Measurements from ENCODE around the gene HOGA1. TPM values are rescaled to one million over a fixed set of nuclear protein-coding genes. Genes with fewer than 3 reads are reported as not detected.
"Not testable (repeated sequence)": the region's sequence is repeated elsewhere in the genome, so short reads cannot be mapped to it uniquely, and the experiment has no call there.

The HOGA1 gene
- total RNA-seq, 1 experiment from 2014 or later = 0.24 TPM

GRCh38 chr10:97648562-97649404 lies 64.6 kb downstream of the HOGA1 start:
- peak; percentile 89 for DNase-seq (ENCODE audit: low read depth)

GRCh38 chr10:97649405-97649750 lies 65.2 kb downstream of the HOGA1 start:
- not testable (repeated sequence) for DNase-seq (ENCODE audit: low read depth)

GRCh38 chr10:97650726-97651125 lies 66.5 kb downstream of the HOGA1 start:
- no peak for DNase-seq (ENCODE audit: low read depth)

- DNase-seq (ENCODE audit: low read depth) = no peak
These were observed 67.6 kb downstream of the HOGA1 start for GRCh38 chr10:97651773-97652172.

- no peak for DNase-seq (ENCODE audit: low read depth)
These were observed 72.6 kb downstream of the HOGA1 start for GRCh38 chr10:97656777-97657176.

GRCh38 chr10:97659589-97659988 lies 75.4 kb downstream of the HOGA1 start:
- DNase-seq (ENCODE audit: low read depth) = peak; percentile 68

Other genes with a start within 250 kb of the HOGA1 start
- gene FRAT2, start 249.7 kb upstream of the HOGA1 start, total RNA-seq (2014; rRNA removed; shearing (Covaris generic)) = 3.1 and 4.8 TPM in 2 replicates
- gene RRP12, start 183.0 kb upstream of the HOGA1 start, total RNA-seq (2014; rRNA removed; shearing (Covaris generic)) = 13.4 and 15.4 TPM in 2 replicates
- gene PGAM1, start 158.2 kb upstream of the HOGA1 start, total RNA-seq (2014; rRNA removed; shearing (Covaris generic)) = 1,010 and 1,184 TPM in 2 replicates
- 55.6 and 61.5 TPM in 2 replicates for gene EXOSC1, start 138.4 kb upstream of the HOGA1 start, total RNA-seq (2014; rRNA removed; shearing (Covaris generic))
- 47.3 and 51.7 TPM in 2 replicates for gene ZDHHC16, start 138.2 kb upstream of the HOGA1 start, total RNA-seq (2014; rRNA removed; shearing (Covaris generic))
- 73.9 and 87.0 TPM in 2 replicates for gene MMS19, start 86.0 kb upstream of the HOGA1 start, total RNA-seq (2014; rRNA removed; shearing (Covaris generic))
- gene UBTD1, start 85.5 kb upstream of the HOGA1 start, total RNA-seq (2014; rRNA removed; shearing (Covaris generic)) = 16.8 and 18.5 TPM in 2 replicates
- not detected in 2 replicates for gene ANKRD2, start 11.6 kb upstream of the HOGA1 start, total RNA-seq (2014; rRNA removed; shearing (Covaris generic))
- 0.10 TPM in 1 of 2 replicates, not detected in the other for gene C10orf62, start 5.3 kb downstream of the HOGA1 start, total RNA-seq (2014; rRNA removed; shearing (Covaris generic))
- 2.2 and 3.7 TPM in 2 replicates for gene MORN4, start 49.1 kb downstream of the HOGA1 start, total RNA-seq (2014; rRNA removed; shearing (Covaris generic))
- gene PI4K2A, start 56.3 kb downstream of the HOGA1 start, total RNA-seq (2014; rRNA removed; shearing (Covaris generic)) = 10.4 and 10.6 TPM in 2 replicates
- 7.6 and 13.2 TPM in 2 replicates for gene AVPI1, start 102.9 kb downstream of the HOGA1 start, total RNA-seq (2014; rRNA removed; shearing (Covaris generic))
- gene MARVELD1, start 129.3 kb downstream of the HOGA1 start, total RNA-seq (2014; rRNA removed; shearing (Covaris generic)) = 29.0 and 41.7 TPM in 2 replicates
- 7.0 and 10.3 TPM in 2 replicates for gene ZFYVE27, start 152.7 kb downstream of the HOGA1 start, total RNA-seq (2014; rRNA removed; shearing (Covaris generic))
- gene SFRP5, start 187.6 kb downstream of the HOGA1 start, total RNA-seq (2014; rRNA removed; shearing (Covaris generic)) = not detected in 2 replicates

Measured in RPMI7951 (cell line).